MM.1S (cell line): ENCODE data around the gene THAP12.

Experiments
- DNase-seq: peaks from one replicate; pipeline ENCODE4 v3.0.0-alpha.2; 2015
- H2AFZ ChIP-seq: fragments of 300-600 bp; sonication (generic); 2 replicates; pipeline ENCODE4 v1.6.0; 2016; ENCODE audit warnings: antibody characterized with exemption, low read length
- H3F3A ChIP-seq: fragments of 300-600 bp; sonication (generic); 2 replicates; pipeline ENCODE4 v1.6.1; 2016; ENCODE audit warnings: mild to moderate bottlenecking, antibody characterized with exemption, low read length, moderate library complexity, mixed read lengths; ENCODE audit not compliant: insufficient read depth
- H3K27ac ChIP-seq: fragments of 300-600 bp; sonication (generic); 2 replicates; pipeline ENCODE4 v1.5.1; 2016; ENCODE audit warnings: mild to moderate bottlenecking, low read length
- H3K27me3 ChIP-seq: fragments of 300-600 bp; sonication (generic); replicated peaks from 2 replicates; pipeline ENCODE4 v1.6.0; 2016; ENCODE audit warnings: low read length; ENCODE audit not compliant: insufficient read depth
- H3K36me3 ChIP-seq: fragments of 300-600 bp; sonication (generic); replicated peaks from 2 replicates; pipeline ENCODE4 v1.6.1; 2016; ENCODE audit warnings: mild to moderate bottlenecking, low read length, mixed read lengths; ENCODE audit not compliant: insufficient read depth
- H3K4me1 ChIP-seq: fragments of 300-600 bp; sonication (generic); 2 replicates; pipeline ENCODE4 v1.6.1; 2016; ENCODE audit warnings: low read length, mixed read lengths
- H3K4me2 ChIP-seq: fragments of 300-600 bp; sonication (generic); 2 replicates; pipeline ENCODE4 v1.6.0; 2016; ENCODE audit warnings: low read depth, low read length
- H3K4me3 ChIP-seq: fragments of 300-600 bp; sonication (generic); 2 replicates; pipeline ENCODE4 v1.5.1; 2016; ENCODE audit warnings: low read length, mixed read lengths
- H3K79me2 ChIP-seq: fragments of 300-600 bp; sonication (generic); 2 replicates; pipeline ENCODE4 v1.6.1; 2016; ENCODE audit warnings: mixed run types, low read length, mixed read lengths
- H3K9ac ChIP-seq: fragments of 300-600 bp; sonication (generic); 2 replicates; pipeline ENCODE4 v1.6.1; 2016; ENCODE audit warnings: low read length, mixed read lengths
- H3K9me2 ChIP-seq: fragments of 300-600 bp; sonication (generic); replicated peaks from 2 replicates; pipeline ENCODE4 v1.6.1; 2016; ENCODE audit warnings: mild to moderate bottlenecking, low read length, mixed read lengths; ENCODE audit not compliant: insufficient read depth
- H3K9me3 ChIP-seq: fragments of 300-600 bp; sonication (generic); replicated peaks from 2 replicates; pipeline ENCODE4 v1.6.1; 2016; ENCODE audit warnings: mild to moderate bottlenecking, low read length, mixed read lengths; ENCODE audit not compliant: insufficient read depth
- H4K20me1 ChIP-seq: fragments of 300-600 bp; sonication (generic); 2 replicates; pipeline ENCODE4 v1.6.1; 2016; ENCODE audit warnings: mild to moderate bottlenecking, low read length, moderate library complexity, mixed read lengths; ENCODE audit not compliant: insufficient read depth
- CTCF ChIP-seq: fragments of 300-600 bp; sonication (generic); IDR thresholded peaks from 2 replicates; pipeline ENCODE4 v1.5.1; 2016; ENCODE audit warnings: antibody characterized with exemption, low read length, mixed read lengths
- EZH2 ChIP-seq: fragments of 300-600 bp; sonication (generic); optimal IDR thresholded peaks from 2 replicates; pipeline ENCODE3; 2017; ENCODE audit warnings: low read depth, mild to moderate bottlenecking, antibody characterized with exemption, low read length, mixed read lengths
- EZH2phosphoT487 ChIP-seq: fragments of 300-600 bp; sonication (generic); IDR thresholded peaks from 2 replicates; pipeline ENCODE4 v1.6.1; 2018; ENCODE audit warnings: antibody characterized with exemption, low read length

Gene THAP12

GRCh38 chr11:76347466-76347865, 33.5 kb downstream of the THAP12 start:
- H3K79me2 ChIP-seq, result no peaks in the 10 kb centered on the region
- no peak overlapping the region for H3K9ac ChIP-seq
- no peak overlapping the region for H3K4me3 ChIP-seq
- H3K9me3 ChIP-seq, result no peaks in the 10 kb centered on the region
- H2AFZ ChIP-seq, result no peak overlapping the region
- DNase-seq, result no peak
- H3K27me3 ChIP-seq, result no peaks in the 10 kb centered on the region
- H3F3A ChIP-seq, result no peaks in the 10 kb centered on the region
- H3K36me3 ChIP-seq, result no peaks in the 10 kb centered on the region
- H3K4me1 ChIP-seq, result no peaks in the 10 kb centered on the region
- TF ChIP-seq EZH2, result no peak
- TF ChIP-seq CTCF, result no peak
- TF ChIP-seq EZH2phosphoT487, result no peak
- no peak overlapping the region for H3K27ac ChIP-seq
- H3K9me2 ChIP-seq, result no peaks in the 10 kb centered on the region
- no peaks in the 10 kb centered on the region for H4K20me1 ChIP-seq
- no peak overlapping the region for H3K4me2 ChIP-seq

GRCh38 chr11:76339221-76339620, 41.7 kb downstream of the THAP12 start:
- Histone ChIP-seq H3K4me3 (no peak overlapping the region), H3K9me3 (no peaks in the 10 kb centered on the region), H3K27me3 (no peaks in the 10 kb centered on the region), H3K9me2 (no peaks in the 10 kb centered on the region), H3K36me3 (no peaks in the 10 kb centered on the region), H3K9ac (no peak overlapping the region), H3K27ac (no peak overlapping the region), H3K4me2 (no peak overlapping the region), H2AFZ (no peak overlapping the region), H3K4me1 (no peaks in the 10 kb centered on the region), H4K20me1 (no peaks in the 10 kb centered on the region), H3K79me2 (no peaks in the 10 kb centered on the region), H3F3A (no peaks in the 10 kb centered on the region)
- DNase-seq, result no peak
- TF ChIP-seq EZH2phosphoT487 (no peak), EZH2 (no peak), CTCF (no peak)

- Histone ChIP-seq H3K4me2 (no peak overlapping the region), H3K9me3 (no peaks in the 10 kb centered on the region), H3K79me2 (no peaks in the 10 kb centered on the region), H3K9me2 (no peaks in the 10 kb centered on the region), H3K36me3 (no peaks in the 10 kb centered on the region), H3F3A (no peaks in the 10 kb centered on the region), H3K4me3 (no peak overlapping the region), H3K27me3 (no peaks in the 10 kb centered on the region), H2AFZ (no peak overlapping the region), H4K20me1 (no peaks in the 10 kb centered on the region), H3K27ac (no peak overlapping the region), H3K9ac (no peak overlapping the region), H3K4me1 (no peaks in the 10 kb centered on the region)
- TF ChIP-seq EZH2 (no peak), CTCF (no peak), EZH2phosphoT487 (no peak)
- DNase-seq, result no peak
These were observed 43.0 kb downstream of the THAP12 start for GRCh38 chr11:76337923-76338322.
